ENCODE results near the gene KCNAB1.
A peak's percentile ranks its signal among the peaks of the same experiment; 100 is the strongest.
"Not testable (repeated sequence)": the region's sequence is repeated elsewhere in the genome, so short reads cannot be mapped to it uniquely, and the experiment has no call there.

Gene KCNAB1

GRCh38 chr3:156553705-156554356 is 433.5 kb downstream of the KCNAB1 start:
- no peak for TF ChIP-seq CTCF (IDR thresholded peaks at IDR 0.05; ENCODE audit: control insufficient read depth, extremely low read depth, insufficient read depth)
- peak overlapping the region; percentile 90 for H3K4me3 ChIP-seq (ENCODE audit: low read depth, low read length)
- no peak for DNase-seq (ENCODE audit: low read depth)

GRCh38 chr3:156554515-156554841 is 434.1 kb downstream of the KCNAB1 start:
- H3K4me3 ChIP-seq (ENCODE audit: low read depth, low read length), result peak overlapping the region; percentile 90
- no peak for DNase-seq (ENCODE audit: low read depth)
- TF ChIP-seq CTCF (IDR thresholded peaks at IDR 0.05; ENCODE audit: control insufficient read depth, extremely low read depth, insufficient read depth), result no peak

- no peak for TF ChIP-seq CTCF (IDR thresholded peaks at IDR 0.05; ENCODE audit: control insufficient read depth, extremely low read depth, insufficient read depth)
- DNase-seq (ENCODE audit: low read depth), result peak; percentile 99
- peak within 1 kb of the TSS; percentile 90 for H3K4me3 ChIP-seq (ENCODE audit: low read depth, low read length)
These were observed 434.7 kb downstream of the KCNAB1 start, which contains the start of gene SSR3 for GRCh38 chr3:156554842-156555687. Gene SSR3 (minus strand): TSS chr3:156555117. CDS start chr3:156555089, 28 bp downstream.

DNA sequence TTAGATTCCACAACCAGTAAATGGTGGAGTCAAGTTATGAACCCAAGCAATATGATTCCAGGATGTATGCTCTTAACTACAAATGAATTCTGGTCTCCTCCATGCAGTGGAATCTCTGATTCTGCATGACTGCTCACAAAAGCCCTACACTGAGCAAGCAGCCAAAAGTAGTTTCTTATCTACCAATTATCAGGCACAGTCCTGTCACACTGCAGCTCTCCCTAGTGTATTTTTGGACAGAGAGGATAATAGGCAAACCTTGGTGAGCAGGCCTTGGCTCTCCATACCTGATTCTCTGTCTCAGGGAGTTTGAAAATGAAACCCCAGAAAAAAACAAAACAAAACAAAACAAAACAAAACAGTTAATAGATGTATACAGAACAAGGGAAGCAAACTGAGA is 438.0 kb downstream of the KCNAB1 start:
- no peak overlapping the region for H3K4me3 ChIP-seq (ENCODE audit: low read depth, low read length)
- no peak for TF ChIP-seq CTCF (IDR thresholded peaks at IDR 0.05; ENCODE audit: control insufficient read depth, extremely low read depth, insufficient read depth)
- DNase-seq (ENCODE audit: low read depth), result no peak

DNA sequence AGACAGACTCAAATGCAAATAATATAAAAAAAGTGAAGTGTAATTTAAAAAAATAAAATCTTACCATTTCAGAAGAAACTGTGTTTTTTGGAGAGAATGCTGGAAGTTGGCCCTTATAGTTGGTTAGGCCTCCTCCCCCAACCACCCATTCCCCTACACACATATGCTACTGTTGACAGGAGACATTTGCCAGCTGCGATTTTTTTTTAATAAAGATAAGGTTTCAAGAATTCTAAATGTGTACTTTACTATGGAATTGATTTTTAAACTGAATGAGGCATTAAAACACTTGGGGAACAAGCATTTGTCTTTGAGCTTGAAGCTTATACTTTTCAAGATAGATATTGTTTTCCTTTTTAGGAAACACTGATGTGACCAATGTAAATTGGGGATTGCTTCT is 438.9 kb downstream of the KCNAB1 start:
- DNase-seq (ENCODE audit: low read depth), result no peak
- TF ChIP-seq CTCF (IDR thresholded peaks at IDR 0.05; ENCODE audit: control insufficient read depth, extremely low read depth, insufficient read depth), result no peak
- no peak overlapping the region for H3K4me3 ChIP-seq (ENCODE audit: low read depth, low read length)

DNA sequence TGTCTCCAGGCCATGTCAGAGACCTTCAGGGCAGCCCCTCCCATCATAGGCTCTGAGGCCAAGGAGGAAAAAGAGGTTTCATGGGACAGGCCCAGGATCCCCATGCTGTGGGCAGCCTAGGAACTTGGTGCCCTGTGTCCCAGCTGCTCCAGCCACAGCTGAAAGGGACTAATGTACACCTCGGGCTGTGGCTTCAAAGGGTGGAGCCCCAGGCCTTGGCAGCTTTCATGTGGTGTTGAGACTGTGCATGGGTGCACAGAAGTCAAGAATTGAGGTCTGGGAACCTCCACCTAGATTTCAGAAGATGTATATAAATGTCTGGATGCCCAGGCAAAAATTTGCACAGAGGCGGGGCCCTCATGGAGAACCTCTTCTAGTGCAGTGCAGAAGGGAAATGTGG is 441.2 kb downstream of the KCNAB1 start:
- no peak for DNase-seq (ENCODE audit: low read depth)
- no peak for TF ChIP-seq CTCF (IDR thresholded peaks at IDR 0.05; ENCODE audit: control insufficient read depth, extremely low read depth, insufficient read depth)
- no peak overlapping the region for H3K4me3 ChIP-seq (ENCODE audit: low read depth, low read length)

DNA sequence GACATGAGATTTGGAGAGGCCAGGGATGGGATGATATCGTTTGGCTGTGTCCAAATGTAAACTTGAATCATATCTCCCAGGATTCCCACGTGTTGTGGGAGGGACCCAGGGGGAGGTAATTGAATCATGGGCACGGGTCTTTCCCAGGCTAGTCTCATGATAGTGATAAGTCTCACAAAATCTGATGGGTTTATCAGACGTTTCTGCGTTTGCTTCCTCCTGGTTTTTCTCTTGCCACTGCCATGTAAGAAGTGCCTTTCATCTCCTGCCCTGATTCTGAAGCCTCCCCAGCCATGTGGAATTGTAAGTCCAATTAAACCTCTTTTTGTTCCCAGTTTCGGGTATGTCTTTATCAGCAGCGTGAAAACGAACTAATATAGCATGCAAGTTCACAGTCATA is 442.1 kb downstream of the KCNAB1 start:
- DNase-seq (ENCODE audit: low read depth); H3K4me3 ChIP-seq (ENCODE audit: low read depth, low read length): not testable (repeated sequence)
